Amniotic stem cell (primary cell): ENCODE data around the gene KCNE1.
A peak's percentile ranks its signal among the peaks of the same experiment; 100 is the strongest.
"Not testable (repeated sequence)": the region's sequence is repeated elsewhere in the genome, so short reads cannot be mapped to it uniquely, and the experiment has no call there.

ENCODE experiments used
- DNase-seq: peaks from one replicate; lab custom pipeline; 2025; lab: John Stamatoyannopoulos, UW

KCNE1 gene

DNA sequence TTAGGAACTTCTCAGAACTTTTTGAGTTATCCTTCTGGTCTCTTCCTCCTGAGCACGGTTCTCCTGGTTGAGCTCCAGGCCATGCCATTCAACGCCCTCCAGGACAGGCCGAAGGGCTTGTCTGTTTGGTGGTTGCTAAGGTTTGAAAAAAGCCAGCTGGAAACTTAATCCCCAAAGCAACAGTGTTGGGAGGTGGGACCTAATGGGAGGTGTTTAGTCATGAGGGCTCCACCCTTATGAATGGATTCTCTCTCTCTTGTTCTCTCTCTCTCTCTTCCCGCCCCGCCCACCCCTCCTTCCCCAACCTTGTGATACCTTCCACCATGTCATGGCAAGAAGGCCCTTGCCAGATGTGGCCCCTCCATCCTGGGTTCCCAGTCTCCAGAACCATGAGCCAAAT, 829 bp downstream of the KCNE1 start:
- DNase-seq = no peak

DNA sequence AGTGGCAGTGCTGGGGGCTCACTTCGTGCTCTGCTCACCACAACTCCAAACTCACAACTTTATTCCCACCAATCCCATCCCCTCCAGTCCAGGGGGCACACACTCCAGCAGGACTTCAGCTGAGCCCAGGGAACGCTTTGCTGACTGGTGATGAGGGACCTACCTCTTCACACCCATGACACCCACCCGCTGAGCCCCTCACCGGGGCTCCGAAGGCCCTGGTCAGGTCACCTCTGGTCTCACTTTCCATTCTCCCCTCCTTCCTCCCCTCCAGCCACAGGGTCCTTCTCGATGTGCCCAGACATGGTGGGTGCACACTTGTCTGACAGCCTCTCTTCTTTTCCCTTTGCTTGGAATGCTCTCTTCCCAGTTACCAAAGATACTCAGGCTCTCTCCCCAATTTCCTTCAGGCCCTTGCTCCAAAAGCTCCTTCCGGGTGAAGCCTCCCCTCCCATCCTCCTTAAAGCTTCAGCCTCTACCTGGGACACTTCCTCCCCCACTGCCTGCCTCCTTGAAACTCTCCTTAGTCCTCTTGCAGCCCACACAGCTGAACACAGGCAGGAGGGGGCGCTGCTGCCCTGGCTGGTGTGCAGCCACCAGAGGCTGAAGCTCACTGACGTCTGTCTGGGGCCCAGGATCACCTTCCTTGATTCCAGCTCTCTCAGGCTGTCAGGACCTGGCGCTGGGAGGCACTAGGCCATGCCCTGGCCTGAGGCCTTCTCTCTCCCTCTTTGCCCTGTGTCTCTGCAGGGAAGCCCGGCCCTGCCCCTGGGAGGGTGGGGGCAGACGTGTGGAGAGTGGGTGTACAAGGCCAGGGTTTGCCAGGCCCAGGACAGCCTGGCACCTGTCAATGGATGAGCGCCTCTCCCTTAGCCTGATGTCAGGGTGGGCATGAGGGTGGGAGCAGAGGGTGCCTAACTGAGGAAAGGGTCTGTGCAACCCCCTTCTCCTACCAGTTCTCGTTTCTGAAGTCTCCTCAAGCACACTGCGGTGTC, 1.6 kb downstream of the KCNE1 start:
- peak; percentile 5 for DNase-seq

DNA sequence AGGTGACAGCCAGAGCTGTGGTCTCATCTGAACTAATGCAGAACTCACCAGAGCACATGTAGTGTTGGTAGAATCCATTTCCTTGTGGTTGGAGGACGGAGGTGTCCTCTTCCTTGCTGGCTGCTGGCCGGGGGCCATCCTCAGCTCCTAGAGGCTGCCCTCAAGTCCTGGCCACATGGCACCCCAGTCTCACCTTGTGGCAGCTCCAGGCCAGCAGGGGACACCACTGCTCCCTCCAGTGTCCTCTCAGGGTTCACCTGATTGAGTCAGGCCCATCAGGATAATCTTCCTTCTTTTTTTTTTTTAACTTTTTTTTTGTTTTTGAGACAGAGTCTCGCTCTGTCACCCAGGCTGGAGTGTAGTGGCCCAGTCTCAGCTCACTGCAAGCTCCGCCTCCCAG, 2.9 kb downstream of the KCNE1 start:
- no peak for DNase-seq

DNA sequence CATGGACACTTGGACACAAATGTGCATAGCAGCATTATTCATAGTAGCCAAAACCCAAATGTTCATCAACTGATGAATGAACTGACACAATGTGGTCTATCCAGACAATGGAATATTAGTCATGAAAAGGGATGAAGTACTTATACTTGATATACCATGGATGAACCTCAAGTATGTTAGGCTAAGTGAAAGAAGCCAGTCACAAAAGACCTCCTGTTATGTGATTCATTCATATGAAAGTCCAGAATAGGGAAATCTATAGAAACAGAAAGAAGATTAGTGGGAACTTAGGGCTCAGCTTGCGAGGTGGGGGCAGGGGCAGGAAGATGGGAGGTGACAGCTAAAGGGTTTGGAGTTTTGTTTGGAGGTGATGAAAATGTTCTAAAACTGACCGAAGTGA, 7.4 kb downstream of the KCNE1 start:
- DNase-seq = no peak

DNA sequence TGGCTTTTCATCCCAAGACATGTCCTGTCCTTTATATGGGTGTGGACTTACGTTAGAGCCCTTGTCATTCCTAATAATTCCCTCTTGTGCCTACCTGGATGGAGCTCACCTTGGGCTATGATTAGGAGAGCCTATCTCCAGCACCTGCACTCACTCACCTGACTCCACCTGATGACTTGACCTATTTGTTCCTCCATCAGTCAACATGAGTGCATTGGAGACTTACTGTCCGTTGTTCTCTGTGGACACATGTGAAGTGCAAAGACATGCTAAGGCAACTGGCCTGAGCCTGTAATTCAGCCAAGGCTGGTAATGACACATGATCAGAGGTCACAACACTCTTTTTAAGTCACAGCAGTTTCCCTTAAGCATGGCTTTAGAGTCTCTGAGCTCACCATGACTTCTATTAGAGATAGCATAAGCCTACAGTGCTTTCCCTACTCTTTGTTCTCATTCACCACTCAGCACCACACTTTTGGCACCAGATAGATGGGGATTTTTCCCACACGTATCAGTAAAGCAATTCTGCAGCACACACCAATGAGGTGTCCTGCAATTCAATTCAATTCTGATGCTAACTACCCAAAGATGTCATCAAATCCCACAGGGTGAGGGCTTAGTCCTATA, 9.4 kb downstream of the KCNE1 start:
- no peak for DNase-seq

DNA sequence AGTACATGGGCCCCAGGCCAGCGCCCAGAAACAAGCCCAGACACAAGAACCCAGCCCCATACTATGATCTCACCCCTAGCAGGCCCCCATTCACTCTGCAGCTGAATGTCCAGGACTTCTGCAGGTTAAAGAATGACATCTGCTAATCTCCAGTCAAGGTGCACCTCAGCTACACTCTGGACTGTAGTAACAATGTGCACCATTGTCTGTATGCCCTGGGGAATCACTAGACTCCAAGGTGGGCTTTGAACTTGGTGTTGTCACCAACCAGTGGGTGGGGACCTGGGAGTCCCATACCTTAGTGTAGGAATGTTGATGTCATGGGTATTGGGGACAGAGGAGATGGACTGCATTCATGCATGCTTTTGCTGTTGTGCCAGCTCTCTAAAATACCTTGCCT, 10.3 kb downstream of the KCNE1 start:
- no peak for DNase-seq

DNA sequence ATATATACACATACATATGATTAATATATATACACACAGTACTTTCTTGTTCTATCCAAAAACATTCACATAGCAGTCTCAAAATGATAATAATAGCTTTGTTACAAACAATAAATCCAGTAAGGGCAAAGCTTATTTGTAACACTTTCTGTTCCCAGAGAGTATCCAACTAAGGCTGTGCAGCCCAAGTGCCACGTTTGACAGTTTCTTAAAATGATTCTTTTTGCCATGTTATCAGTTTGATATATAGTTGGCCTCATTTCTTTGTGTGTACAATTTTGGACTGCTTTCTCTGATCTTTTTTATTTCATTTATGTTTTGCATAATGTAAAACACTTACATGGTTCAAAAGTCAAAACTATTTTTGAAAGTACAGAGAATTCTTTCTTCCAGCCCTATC, 11.8 kb downstream of the KCNE1 start:
- no peak for DNase-seq

DNA sequence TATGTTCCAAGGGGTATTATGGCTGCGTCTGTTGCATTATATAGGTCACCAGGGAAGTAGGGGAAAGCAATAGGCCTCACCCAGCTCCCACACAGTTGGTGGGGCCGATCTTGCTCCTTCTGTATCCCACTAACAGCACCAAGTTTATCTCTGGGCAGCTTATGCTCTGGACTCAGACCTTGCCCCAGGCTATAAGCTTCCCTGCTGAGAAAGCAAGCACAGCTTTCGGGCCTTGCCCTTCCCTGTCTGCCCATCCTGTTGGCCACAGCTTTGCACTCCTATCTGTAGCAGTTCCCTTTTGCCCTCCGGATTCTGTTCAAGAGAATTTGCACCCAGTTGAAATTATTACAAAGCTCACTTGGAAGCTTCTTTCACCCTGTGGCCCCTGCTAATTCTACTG, 12.9 kb downstream of the KCNE1 start:
- DNase-seq = no peak

DNA sequence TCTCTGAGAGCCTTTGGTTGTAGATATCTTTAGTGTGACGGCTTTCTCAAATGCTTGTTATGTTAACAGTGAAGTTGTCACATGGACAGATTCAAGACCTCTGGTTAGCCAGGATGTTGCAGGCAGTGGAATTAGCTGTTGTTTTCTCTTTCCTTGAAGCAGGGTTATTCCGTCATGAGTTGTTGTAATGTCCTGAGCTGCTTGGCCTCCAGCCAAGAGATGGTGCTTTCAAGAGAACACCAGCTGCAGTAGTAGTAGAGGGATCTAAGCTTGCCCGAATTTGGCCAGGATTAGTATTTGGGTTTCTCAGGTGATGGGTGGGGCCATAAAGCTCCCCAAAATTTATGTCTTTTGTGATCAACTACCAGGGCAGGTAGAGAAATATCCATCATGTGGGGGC, 13.4 kb downstream of the KCNE1 start:
- no peak for DNase-seq

DNA sequence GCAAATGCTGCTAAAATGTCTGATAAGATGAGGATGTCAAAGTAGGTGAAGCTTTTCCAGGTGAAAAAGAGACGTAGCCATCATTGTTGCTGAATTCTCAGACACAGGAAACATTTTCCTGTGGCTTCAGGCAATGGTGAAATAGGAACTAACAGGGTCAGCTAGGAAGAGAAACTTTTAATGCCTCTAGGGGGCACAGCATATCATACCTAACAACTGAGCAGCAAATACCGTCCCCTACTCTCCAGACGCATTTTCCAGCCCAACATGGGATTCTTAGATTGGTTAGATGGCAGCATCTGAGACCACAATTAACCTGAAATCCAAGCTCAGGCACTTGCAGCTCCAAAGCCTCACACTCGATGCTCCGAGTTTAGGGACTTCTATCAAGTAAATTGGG, 28.2 kb downstream of the KCNE1 start:
- DNase-seq = not testable (repeated sequence)

DNA sequence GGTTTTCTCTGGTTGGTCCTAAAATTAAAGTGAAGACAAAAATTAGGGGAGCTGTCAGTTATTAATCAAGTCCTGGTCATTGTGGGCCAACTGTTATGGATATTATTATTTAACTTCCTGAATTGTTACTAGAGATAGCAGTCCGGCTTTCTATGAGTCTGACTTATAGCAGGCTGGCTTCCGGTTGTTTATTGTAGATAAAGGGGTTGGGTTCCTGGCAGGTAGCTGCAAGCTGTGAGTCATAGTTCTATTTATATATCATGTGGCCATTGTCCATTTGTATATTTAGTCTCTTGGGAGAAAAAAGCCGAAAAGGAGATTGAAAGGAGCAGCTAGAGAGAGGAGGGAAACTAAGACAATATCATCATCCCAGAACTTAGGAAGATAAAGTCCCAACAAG, 28.6 kb downstream of the KCNE1 start:
- not testable (repeated sequence) for DNase-seq

DNA sequence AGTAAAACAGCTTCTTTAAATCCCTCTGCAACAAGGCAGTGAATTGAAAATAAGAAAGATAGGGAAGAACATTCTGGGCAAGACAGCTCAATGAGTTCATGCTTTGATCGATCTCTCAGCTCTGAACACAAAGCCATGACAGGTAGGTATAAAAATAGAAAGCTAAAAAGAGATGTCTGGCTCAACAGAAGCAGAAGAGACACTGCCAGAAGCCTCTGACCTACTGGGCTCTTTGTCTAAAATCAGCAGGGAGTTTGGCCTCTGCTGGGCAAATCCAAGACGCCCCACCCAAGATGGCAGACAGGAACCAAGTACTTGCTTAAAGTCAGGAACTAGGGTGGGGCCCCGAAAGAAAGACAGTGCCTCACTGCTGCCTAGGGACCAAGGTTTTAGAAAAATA, 44.7 kb downstream of the KCNE1 start:
- DNase-seq = not testable (repeated sequence)

DNA sequence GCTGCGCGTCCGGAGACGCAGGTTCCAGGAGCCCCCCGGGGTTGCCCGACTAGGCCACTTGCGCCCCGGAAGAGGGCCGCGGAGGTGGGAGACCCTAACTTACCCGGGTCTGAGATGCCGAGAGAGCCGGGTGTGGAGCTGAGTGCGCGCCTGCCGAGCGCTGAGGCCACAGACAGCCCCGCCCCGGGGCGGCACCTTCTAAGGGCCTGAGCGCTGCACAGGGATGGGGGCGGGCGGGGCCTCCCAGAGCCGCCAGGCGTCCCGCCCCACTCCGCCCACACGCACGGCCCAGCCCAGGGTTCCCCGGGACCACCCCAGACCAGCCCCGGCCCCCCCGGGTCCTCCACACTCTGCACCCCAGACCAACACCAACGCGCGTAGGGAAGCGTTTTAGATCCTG, 52.6 kb downstream of the KCNE1 start:
- not testable (repeated sequence) for DNase-seq

DNA sequence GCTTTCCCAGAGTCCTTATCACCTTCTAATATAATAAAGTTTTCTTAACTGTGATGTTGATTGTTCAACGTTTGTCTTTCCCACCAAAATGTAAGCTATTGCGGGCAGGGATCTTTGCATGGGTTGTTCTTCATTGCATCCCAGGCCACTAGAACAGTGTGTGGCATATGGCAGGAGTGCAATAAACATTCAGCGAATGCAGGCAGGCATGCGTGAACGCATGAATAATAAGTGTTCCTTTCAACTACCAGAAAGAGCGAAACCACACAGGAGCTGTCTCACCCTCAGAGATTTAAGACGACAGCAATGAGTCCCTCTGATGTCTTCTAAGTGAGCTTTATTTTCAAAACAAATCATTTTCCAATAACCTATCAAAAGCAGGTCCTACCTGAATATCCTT, 53.7 kb downstream of the KCNE1 start:
- not testable (repeated sequence) for DNase-seq

DNA sequence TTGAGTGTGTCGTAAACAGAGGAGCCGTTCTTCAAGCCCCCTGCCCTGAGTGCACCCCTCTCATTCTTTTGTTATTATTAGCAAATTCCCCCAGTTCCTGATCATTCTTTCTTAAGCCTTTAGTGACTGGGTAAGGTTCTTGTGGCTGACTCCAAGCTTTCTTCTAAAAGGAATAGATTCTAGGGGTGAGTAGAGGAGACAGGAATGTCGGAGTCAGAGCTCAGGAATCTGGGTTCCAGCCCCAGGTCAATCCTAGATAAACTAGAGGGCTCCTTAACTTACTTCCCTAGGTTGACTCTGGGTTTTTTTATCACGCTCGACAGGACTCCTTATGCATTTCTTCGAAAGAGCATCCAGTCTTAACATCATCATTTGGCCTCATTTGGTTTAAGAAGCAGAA, 55.8 kb downstream of the KCNE1 start:
- DNase-seq = not testable (repeated sequence)

DNA sequence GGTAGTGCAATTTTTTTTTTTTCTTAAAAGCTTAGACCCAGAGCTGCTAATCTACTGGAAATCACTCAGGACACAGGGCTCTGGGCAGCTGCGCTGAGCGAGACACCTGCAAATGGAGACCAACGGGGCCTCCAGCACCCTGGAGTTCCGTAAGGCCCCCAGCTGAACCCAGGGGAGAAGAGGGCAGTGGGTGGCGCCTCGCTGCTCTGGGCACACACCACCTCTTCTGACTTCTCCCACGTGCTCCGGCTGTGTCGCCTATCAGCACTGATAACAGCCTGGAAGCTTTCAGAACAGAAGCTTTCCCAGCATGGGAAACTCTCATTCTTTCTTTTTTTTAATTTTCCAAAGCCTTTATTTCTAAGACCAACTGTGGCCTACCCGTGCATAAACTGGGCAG, 56.4 kb downstream of the KCNE1 start:
- DNase-seq = not testable (repeated sequence)

DNA sequence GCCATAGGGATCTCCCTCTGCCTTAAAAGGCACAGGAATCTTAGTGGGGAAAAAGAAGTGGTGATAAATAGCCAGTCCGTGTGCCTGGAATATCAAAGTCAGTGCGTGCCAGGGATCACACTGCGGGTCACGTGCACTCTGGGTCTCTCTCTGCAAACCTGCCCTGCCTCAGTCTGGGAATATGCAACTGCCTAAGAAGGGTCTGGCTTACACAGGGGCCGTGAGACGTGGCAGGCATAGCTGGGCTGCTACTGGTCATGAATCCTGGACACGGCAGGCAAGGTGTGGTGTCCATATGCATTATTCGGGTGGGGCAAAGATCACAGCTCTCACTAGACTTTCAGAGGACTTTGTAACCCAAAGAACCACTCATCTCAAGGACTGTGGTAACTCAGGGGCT, 65.0 kb downstream of the KCNE1 start:
- DNase-seq = not testable (repeated sequence)

DNA sequence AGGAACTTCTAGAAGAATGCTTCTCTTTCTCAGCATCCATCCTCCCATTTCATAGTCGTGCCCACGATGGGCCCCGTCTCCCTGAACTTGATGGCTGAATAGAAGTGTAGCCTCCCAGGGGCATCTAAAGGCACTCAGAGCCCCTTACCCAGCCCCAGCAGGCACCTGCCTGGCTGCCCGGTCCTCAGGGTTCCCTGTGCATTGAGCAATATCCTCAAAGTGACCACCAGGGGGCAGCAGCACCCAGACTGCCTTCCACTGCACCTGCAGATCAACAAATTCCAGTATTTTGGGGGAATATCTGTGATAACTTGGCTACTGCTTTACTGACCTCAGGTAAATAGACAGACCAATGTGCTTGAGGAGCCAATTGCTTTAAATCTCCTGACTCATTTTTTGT, 68.5 kb downstream of the KCNE1 start:
- DNase-seq = not testable (repeated sequence)

DNA sequence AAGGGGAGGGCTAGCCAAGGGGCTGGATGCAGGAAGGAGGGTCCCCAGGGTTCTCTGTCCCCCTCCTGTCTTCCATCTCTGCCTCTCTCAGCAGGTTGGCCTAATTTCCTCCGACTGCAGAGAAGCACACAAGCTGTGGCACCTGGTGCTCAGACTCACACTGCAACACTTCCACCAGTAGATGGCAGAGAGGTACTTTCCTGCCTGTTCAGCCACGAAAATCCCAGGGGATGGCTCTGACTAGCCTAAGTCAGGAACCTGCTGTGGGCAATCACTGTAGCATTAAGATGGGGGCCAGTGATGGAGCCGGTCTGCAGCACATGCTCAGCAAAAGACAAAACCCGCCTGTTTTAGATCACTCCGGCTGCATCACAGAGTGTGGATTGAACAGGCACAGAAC, 82.3 kb downstream of the KCNE1 start:
- not testable (repeated sequence) for DNase-seq

DNA sequence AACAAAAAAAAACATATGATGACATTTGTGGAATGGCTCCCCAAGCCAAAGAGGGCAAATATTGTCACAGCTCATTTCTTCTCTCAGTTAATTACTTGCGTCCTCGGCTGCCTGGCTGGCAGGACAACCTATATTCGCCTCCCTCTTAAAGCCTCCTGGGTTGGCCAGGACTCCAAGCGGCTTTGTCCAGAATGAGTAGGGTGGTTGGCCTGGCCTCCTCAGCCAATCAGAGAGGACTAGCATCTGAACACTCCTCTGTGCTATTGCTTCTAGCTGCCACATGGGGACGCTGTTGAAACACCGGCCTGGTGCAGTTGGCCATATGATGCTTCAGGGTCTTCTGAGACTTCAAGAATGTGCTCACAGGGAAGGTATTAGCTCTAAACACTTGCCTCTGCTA, 83.6 kb downstream of the KCNE1 start:
- not testable (repeated sequence) for DNase-seq

DNA sequence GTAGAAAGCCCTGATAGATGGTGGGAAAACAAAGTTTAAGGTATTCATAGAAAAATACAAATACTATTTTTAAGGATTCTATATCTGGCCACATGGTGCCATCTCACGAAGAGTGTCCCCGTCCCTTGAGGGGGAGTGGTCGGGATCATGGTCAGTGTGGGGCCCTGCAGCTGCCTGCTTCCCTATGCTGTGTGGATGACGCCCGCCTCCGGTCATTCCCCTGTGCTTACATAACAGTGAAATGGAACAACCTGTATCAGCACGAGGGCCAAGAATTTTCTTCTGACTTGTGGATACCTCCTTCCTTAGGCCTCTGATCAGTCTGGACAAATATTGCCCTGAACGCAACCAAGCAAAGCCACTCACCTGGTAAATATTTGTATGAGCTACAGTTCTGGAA, 84.7 kb downstream of the KCNE1 start:
- not testable (repeated sequence) for DNase-seq

DNA sequence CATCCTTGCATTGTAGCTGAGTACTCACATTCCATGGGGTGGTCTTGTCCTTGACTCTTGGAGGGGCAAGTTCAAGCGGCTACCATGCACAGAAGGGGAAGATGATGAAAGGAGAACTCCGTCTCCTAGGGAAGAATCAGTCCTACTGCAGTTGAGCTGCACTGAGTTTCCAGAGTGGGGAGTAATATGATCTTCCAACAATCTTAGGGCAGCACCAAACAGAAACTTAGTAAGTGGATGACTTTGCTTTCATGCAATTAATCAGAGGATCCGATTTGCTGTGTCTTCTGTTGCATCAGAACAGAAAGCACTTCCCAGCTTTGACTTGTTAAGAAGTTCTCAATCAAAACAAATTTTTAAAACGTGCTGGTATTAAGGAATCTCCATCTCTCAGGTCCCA, 88.2 kb downstream of the KCNE1 start, which contains the start of gene SMIM34:
Gene SMIM34, minus strand, starts transcription at position 147 of the 400 bp plus-strand sequence. Its CDS starts 112 bp downstream, at position 35.
- not testable (repeated sequence) for DNase-seq

DNA sequence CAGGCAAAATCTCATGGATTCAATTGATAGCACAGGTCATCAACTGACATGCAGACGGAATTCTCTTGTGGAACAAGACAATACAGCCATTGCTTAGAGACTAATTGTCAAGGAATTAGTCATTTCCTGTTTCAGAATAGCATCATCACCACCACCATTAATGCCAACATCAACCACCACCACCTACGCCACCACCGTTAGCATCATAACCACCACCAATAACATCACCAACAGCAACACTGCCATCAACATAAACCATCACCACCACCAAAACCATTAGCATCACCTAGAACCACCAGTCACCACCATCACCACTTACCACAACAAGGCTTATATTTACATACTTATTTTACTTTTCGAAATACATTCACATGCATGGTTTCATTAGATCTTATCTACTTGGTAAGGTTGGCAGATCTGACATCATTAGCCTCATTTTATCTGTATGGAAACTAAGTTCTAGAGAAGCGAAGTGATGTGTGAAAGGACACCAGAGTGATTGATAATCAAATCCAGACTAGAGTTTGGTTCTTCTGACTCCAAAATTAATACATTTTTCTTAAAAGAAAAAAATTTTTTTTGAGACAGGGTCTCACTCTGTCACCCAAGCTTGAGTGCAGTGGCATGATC, 94.4 kb downstream of the KCNE1 start:
- DNase-seq = not testable (repeated sequence)
